GM10266 (cell line): ENCODE measurements around the gene SNRNP48.

Experiments
- DNase-seq: peaks from one replicate; pipeline ENCODE4 v3.0.0; 2012; ENCODE audit errors: extremely low spot score
- TF ChIP-seq, protein P1 (sequence below): IDR thresholded peaks from 2 replicates; pipeline ENCODE4 v1.5.1; 2012; ENCODE audit warnings: mild to moderate bottlenecking, low read depth; ENCODE audit not compliant: control insufficient read depth, insufficient read depth; ENCODE audit errors: missing control alignments

The SNRNP48 gene

DNA sequence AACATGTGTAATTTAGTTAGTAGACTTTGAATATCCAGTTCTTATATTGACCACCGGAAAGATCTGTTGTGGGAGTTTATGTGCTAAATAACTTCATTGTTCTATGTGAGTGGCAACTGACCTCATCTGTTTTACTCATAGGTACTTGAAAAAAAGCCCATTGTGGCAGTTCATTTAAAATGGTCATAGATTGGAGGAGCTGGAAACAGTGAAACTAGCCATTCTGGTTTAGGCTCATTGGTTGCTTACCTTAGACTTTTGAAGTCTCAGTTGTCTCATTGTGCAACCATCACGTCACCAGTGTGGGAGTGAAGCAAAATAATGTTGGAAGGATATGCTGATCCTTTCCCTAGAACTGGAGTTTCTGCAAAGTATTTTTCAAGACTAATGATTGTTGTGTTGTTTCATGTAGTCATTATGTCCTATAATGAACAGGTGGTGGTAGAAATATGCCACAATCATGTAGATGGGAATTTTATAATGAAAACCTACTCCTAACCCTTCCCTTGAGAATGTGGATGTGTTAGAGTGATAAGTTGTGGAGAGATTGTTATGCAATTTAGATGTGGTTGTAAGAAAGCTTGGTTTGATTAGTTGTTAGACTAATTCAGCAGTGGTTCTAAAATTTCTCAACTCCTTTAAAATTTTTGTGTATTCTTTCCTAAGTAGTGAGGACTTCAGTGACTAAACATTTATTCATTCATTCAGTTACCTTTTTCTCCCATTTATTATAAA lies 30.2 kb upstream of the SNRNP48 start:
- DNase-seq, result no peak

DNA sequence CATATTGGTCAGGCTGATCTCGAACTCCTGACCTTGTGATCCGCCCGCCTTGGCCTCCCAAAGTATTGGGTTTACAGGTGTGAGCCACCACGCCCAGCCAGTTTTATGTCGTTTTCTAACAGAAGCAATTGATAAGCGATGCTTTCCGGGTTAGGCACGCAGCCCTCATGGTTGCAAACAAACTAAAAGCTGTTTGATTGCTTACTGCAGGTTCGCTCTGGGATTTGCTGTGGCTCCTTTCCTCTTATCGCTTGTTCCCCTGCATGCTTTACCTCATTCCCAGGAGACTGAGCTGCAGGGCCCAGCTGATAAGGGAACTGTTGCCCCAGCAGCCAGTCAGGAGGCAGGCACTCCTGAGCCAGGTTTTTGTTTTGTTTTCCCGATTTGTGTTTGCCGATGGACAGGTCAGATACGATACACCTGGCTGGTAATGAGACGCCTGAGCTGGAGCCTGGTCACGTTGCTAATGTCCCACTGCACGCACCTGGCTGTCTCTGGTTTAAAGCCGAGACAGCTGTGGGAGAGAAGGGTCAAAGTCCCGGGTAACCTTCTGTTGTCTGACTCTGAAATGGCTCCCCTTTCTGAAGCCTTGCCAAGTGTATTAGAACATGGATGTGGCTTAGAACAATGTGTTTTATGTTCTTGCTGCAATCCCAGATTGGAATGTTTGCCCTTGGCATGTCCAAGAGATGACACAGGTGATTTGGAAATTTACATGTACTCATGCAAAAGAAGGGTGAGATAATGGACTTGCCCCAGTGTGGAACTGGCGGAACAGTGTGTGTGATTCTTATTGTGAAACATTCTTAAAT lies 28.6 kb upstream of the SNRNP48 start:
- TF ChIP-seq, protein P1, sequence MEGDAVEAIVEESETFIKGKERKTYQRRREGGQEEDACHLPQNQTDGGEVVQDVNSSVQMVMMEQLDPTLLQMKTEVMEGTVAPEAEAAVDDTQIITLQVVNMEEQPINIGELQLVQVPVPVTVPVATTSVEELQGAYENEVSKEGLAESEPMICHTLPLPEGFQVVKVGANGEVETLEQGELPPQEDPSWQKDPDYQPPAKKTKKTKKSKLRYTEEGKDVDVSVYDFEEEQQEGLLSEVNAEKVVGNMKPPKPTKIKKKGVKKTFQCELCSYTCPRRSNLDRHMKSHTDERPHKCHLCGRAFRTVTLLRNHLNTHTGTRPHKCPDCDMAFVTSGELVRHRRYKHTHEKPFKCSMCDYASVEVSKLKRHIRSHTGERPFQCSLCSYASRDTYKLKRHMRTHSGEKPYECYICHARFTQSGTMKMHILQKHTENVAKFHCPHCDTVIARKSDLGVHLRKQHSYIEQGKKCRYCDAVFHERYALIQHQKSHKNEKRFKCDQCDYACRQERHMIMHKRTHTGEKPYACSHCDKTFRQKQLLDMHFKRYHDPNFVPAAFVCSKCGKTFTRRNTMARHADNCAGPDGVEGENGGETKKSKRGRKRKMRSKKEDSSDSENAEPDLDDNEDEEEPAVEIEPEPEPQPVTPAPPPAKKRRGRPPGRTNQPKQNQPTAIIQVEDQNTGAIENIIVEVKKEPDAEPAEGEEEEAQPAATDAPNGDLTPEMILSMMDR, result no peak
- DNase-seq, result no peak

More for the DNA sequence above, 30.2 kb upstream of the SNRNP48 start:
- TF ChIP-seq, protein P1, result no peak

DNA sequence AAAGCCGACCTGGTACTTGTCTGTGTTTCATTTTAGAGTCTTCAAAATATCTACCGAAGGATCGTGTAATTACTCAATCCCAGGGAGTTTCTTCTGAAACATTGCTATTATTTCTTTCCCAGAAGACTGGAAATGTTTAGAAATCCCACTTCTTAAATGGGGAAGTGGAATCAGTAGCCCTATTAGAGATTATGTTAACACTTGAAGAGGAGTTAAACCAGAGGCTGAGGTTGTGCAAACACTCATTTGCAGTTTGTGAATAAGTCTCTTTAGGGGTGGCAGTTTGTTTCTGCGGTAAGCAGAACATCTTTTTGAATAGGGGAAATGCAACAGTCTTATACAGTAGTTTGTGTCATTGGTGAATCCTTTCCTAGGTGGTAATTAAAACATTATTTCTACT lies 27.2 kb upstream of the SNRNP48 start:
- TF ChIP-seq, protein P1, result no peak
- no peak for DNase-seq

DNA sequence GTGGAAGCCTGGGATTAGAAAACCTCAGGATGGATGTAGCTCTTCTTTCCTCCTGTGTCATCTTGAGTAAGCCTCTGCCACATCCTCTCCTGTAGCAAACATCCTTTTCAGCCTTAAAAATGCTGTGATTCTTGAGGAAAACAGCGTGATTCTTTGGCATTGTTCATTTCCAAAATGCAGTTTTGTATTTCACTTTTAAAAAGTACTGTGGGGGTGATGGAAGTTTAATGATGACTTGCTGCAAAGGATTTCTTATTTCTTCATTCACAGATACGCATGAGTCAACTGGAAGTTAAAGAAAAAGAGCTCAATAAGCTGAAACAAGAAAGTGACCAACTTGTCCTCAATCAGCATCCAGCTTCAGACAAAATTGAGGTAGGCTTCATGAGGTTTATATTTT lies 23.9 kb upstream of the SNRNP48 start:
- DNase-seq, result no peak
- TF ChIP-seq, protein P1, result no peak

DNA sequence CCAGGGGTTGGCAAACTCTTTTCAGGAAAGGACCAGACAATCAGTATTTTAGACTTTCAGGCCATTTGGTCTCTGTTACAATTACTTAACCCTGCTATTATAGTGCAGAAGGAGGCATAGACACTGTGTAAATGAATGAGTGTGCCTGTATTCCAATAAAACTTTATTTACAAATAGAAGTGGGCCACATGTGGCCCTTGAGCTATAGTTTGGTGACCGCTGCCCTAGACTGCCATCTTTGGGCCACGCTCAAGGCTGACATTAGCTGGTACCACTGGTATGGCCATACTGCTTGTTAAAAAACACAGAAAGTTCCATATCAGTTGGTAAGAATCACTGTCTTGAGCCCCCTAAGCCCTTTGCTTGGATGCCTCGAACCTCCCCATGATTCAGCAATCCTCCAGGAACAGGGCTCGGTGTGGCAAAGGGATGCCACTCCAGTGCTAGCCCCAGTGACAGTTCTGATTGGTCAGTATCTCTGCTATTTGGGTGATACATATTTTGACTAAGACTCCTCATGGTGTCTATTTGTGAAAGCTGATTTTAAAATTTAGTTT lies 23.3 kb upstream of the SNRNP48 start:
- no peak for DNase-seq
- TF ChIP-seq, protein P1, result no peak

DNA sequence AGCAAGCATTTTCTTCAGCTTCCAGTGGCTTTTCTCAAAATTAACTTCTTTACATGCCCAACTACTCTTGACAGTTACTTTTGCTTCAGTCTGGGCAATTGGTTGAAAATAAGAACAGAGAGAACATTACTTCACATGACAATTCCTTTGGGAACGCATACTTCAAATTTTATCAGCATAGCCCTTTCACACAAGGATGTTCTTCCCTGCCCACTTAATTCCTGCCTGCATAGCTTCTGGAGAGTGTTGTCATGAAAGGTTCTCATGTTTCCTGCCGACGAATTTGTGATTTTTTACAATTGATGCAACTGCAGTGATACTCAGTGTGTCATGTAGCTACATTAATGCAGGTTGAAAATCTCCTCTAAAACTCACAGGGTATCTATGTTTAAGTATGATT lies 22.0 kb upstream of the SNRNP48 start:
- TF ChIP-seq, protein P1, result no peak
- no peak for DNase-seq
